Glutamatergic neuron (in vitro differentiated cells): ENCODE data around the gene RPS23. TPM values are rescaled to one million over a fixed set of nuclear protein-coding genes. Genes with fewer than 3 reads are reported as not detected.

ENCODE experiments used
- DNase-seq: peaks from one replicate; pipeline ENCODE4 v3.0.0; 2022
- H3K27ac Mint-ChIP-seq: one replicate; pipeline ENCODE4 v1.8.0; 2020; ENCODE audit warnings: mild to moderate bottlenecking, mixed read lengths, inconsistent platforms; ENCODE audit not compliant: unreplicated experiment
- H3K27me3 Mint-ChIP-seq: one replicate; pipeline ENCODE4 v1.8.0; 2020; ENCODE audit warnings: mild to moderate bottlenecking, moderate library complexity, mixed read lengths, inconsistent platforms; ENCODE audit not compliant: unreplicated experiment
- H3K36me3 Mint-ChIP-seq: one replicate; pipeline ENCODE4 v1.8.0; 2020; ENCODE audit warnings: mild to moderate bottlenecking, mixed read lengths, inconsistent platforms; ENCODE audit not compliant: unreplicated experiment
- H3K4me1 Mint-ChIP-seq: one replicate; pipeline ENCODE4 v1.8.0; 2020; ENCODE audit warnings: mild to moderate bottlenecking, low read depth, mixed read lengths, inconsistent platforms; ENCODE audit not compliant: unreplicated experiment
- H3K4me3 Mint-ChIP-seq: one replicate; pipeline ENCODE4 v1.8.0; 2020; ENCODE audit warnings: mild to moderate bottlenecking, mixed read lengths, inconsistent platforms; ENCODE audit not compliant: unreplicated experiment
- H3K9me3 Mint-ChIP-seq: one replicate; pipeline ENCODE4 v1.8.0; 2020; ENCODE audit warnings: mild to moderate bottlenecking, moderate library complexity, mixed read lengths, inconsistent platforms; ENCODE audit not compliant: unreplicated experiment
- CTCF ChIP-seq: fragments of 200-600 bp; sonication (generic); IDR thresholded peaks from one replicate; pipeline ENCODE4 v1.5.0; 2021; ENCODE audit not compliant: partially characterized antibody, unreplicated experiment
- total RNA-seq: library from RNA; stranded (reverse); fragmentation: NEBNext Ultra II Directional; extraction: Animal tissue kit (Norgen Biotek cat#: 25700); gene quantifications from one replicate; pipeline ENCODE4 v1.2.1, GENCODE V29; 2021; ENCODE audit not compliant: unreplicated experiment

RPS23 gene
- total RNA-seq, 1 donor from 2014 or later, result 1,149 TPM

GRCh38 chr5:82291420-82291819, 13.3 kb upstream of the RPS23 start:
- Mint-ChIP-seq H3K4me3 (no peak overlapping the region), H3K36me3 (no peaks in the 10 kb centered on the region), H3K27ac (no peak overlapping the region), H3K4me1 (peaks cover 4% of the 10 kb centered on the region), H3K27me3 (no peaks in the 10 kb centered on the region), H3K9me3 (no peaks in the 10 kb centered on the region)
- no peak for TF ChIP-seq CTCF
- no peak for DNase-seq

GRCh38 chr5:82290908-82291307, 12.8 kb upstream of the RPS23 start:
- no peak overlapping the region for H3K27ac Mint-ChIP-seq
- DNase-seq, result no peak
- no peaks in the 10 kb centered on the region for H3K27me3 Mint-ChIP-seq
- peaks cover 4% of the 10 kb centered on the region for H3K4me1 Mint-ChIP-seq
- H3K36me3 Mint-ChIP-seq, result no peaks in the 10 kb centered on the region
- TF ChIP-seq CTCF, result no peak
- H3K9me3 Mint-ChIP-seq, result no peaks in the 10 kb centered on the region
- H3K4me3 Mint-ChIP-seq, result peak overlapping the region; percentile 22

GRCh38 chr5:82290005-82290404, 11.9 kb upstream of the RPS23 start:
- Mint-ChIP-seq H3K9me3 (no peaks in the 10 kb centered on the region), H3K4me1 (peaks cover 4% of the 10 kb centered on the region), H3K27me3 (peaks cover 3% of the 10 kb centered on the region), H3K27ac (no peak overlapping the region), H3K4me3 (no peak overlapping the region), H3K36me3 (no peaks in the 10 kb centered on the region)
- TF ChIP-seq CTCF, result no peak
- DNase-seq, result no peak

GRCh38 chr5:82287625-82288024, 9.5 kb upstream of the RPS23 start:
- Mint-ChIP-seq H3K36me3 (no peaks in the 10 kb centered on the region), H3K9me3 (no peaks in the 10 kb centered on the region), H3K27ac (no peak overlapping the region), H3K4me1 (no peaks in the 10 kb centered on the region), H3K4me3 (no peak overlapping the region), H3K27me3 (peaks cover 3% of the 10 kb centered on the region)
- no peak for DNase-seq
- TF ChIP-seq CTCF, result no peak

DNA sequence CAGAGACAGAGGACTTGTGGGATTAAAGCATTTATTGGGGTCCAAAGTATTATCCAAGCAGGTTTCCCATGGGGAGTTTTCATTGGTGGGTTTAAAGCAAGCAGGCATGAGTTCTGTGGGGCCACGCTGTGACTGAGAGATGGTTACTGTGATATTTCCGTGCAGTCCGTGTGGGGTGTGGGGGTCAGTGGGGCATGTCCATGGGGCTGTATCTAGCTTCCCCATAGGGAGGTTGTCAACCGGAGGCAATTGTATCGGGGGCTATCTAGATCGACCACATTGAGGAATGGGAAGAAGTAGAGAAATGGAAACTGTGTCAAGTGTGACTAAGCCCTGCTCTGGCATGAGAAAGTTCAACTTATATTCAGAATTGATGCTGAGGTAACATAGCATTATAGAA, 7.1 kb upstream of the RPS23 start:
- no peak for TF ChIP-seq CTCF
- H3K4me1 Mint-ChIP-seq, result no peaks in the 10 kb centered on the region
- H3K36me3 Mint-ChIP-seq, result no peaks in the 10 kb centered on the region
- no peaks in the 10 kb centered on the region for H3K9me3 Mint-ChIP-seq
- no peak overlapping the region for H3K27ac Mint-ChIP-seq
- no peak overlapping the region for H3K4me3 Mint-ChIP-seq
- no peak for DNase-seq
- H3K27me3 Mint-ChIP-seq, result peaks cover 3% of the 10 kb centered on the region
